Neural progenitor cell (in vitro differentiated cells): ENCODE measurements around the gene TRIM38. TPM values are rescaled to one million over a fixed set of nuclear protein-coding genes. Genes with fewer than 3 reads are reported as not detected.

Experiments
- DNase-seq: peaks from one replicate; pipeline ENCODE4 v3.0.0-alpha.2; 2016; ENCODE audit warnings: low spot score
- H2AFZ ChIP-seq: fragments of 200-600 bp; sonication (generic); replicated peaks from 2 replicates; pipeline ENCODE4 v1.6.1; 2016; ENCODE audit warnings: antibody characterized with exemption
- H3F3A ChIP-seq: fragments of 200-600 bp; sonication (generic); 2 replicates; pipeline ENCODE4 v1.6.1; 2016; ENCODE audit warnings: antibody characterized with exemption, low read depth
- H3K27ac ChIP-seq: fragments of 200-600 bp; sonication (generic); 2 replicates; pipeline ENCODE4 v1.5.1; 2016; ENCODE audit warnings: mild to moderate bottlenecking
- H3K27me3 ChIP-seq: fragments of 200-600 bp; sonication (generic); 2 replicates; pipeline ENCODE4 v1.6.1; 2016; ENCODE audit warnings: mild to moderate bottlenecking, moderate library complexity
- H3K36me3 ChIP-seq: fragments of 200-600 bp; sonication (generic); 2 replicates; pipeline ENCODE4 v1.5.1; 2016
- H3K4me1 ChIP-seq: fragments of 200-600 bp; sonication (generic); 2 replicates; pipeline ENCODE4 v1.6.1; 2016; ENCODE audit warnings: mixed run types
- H3K4me2 ChIP-seq: fragments of 200-600 bp; sonication (generic); 2 replicates; pipeline ENCODE4 v1.6.1; 2016
- H3K4me3 ChIP-seq: fragments of 200-600 bp; sonication (generic); 2 replicates; pipeline ENCODE4 v1.5.1; 2016
- H3K79me2 ChIP-seq: fragments of 200-600 bp; sonication (generic); 2 replicates; pipeline ENCODE4 v1.6.1; 2016; ENCODE audit warnings: low read depth
- H3K9ac ChIP-seq: fragments of 200-600 bp; sonication (generic); 2 replicates; pipeline ENCODE4 v1.6.1; 2016
- H3K9me3 ChIP-seq: fragments of 200-600 bp; sonication (generic); 2 replicates; pipeline ENCODE4 v1.5.1; 2016; ENCODE audit warnings: low read depth
- H4K20me1 ChIP-seq: fragments of 200-600 bp; sonication (generic); 2 replicates; pipeline ENCODE4 v1.6.1; 2016; ENCODE audit warnings: low read depth
- H3K27ac Mint-ChIP-seq: 3 replicates; pipeline ENCODE4 v1.8.0; 2021; ENCODE audit warnings: mixed read lengths
- H3K27me3 Mint-ChIP-seq: 2 replicates; pipeline ENCODE4 v1.8.0; 2022; ENCODE audit warnings: low read depth, mild to moderate bottlenecking, inconsistent platforms, moderate library complexity, mixed read lengths; ENCODE audit not compliant: insufficient read depth
- H3K36me3 Mint-ChIP-seq: 3 replicates; pipeline ENCODE4 v1.8.0; 2021; ENCODE audit warnings: mixed read lengths
- H3K4me1 Mint-ChIP-seq: 3 replicates; pipeline ENCODE4 v1.8.0; 2021; ENCODE audit warnings: mixed read lengths
- H3K4me3 Mint-ChIP-seq: 3 replicates; pipeline ENCODE4 v1.8.0; 2021; ENCODE audit warnings: mild to moderate bottlenecking, moderate library complexity, mixed read lengths
- H3K9me3 Mint-ChIP-seq: 3 replicates; pipeline ENCODE4 v1.8.0; 2020; ENCODE audit warnings: mixed read lengths
- EZH2 ChIP-seq: fragments of 200-600 bp; sonication (generic); IDR thresholded peaks from 2 replicates; pipeline ENCODE4 v1.6.1; 2017; ENCODE audit warnings: antibody characterized with exemption, mild to moderate bottlenecking, moderate library complexity
- EZH2phosphoT487 ChIP-seq: fragments of 200-600 bp; sonication (generic); IDR thresholded peaks from 2 replicates; pipeline ENCODE4 v1.6.1; 2017; ENCODE audit warnings: antibody characterized with exemption
- total RNA-seq: library from RNA; depleted of rRNA; stranded (reverse); fragments of >200 nt; gene quantifications from 2 replicates; pipeline ENCODE4 v1.2.3, GENCODE V29; 2015; ENCODE audit warnings: low replicate concordance
- TF ChIP-seq, protein P1 (sequence below): fragments of 200-600 bp; sonication (generic); IDR thresholded peaks from 2 replicates; pipeline ENCODE4 v1.5.1; 2017; ENCODE audit warnings: antibody characterized with exemption, mild to moderate bottlenecking

Gene TRIM38
- total RNA-seq, 1 donor from 2014 or later, result 0.30 TPM

DNA sequence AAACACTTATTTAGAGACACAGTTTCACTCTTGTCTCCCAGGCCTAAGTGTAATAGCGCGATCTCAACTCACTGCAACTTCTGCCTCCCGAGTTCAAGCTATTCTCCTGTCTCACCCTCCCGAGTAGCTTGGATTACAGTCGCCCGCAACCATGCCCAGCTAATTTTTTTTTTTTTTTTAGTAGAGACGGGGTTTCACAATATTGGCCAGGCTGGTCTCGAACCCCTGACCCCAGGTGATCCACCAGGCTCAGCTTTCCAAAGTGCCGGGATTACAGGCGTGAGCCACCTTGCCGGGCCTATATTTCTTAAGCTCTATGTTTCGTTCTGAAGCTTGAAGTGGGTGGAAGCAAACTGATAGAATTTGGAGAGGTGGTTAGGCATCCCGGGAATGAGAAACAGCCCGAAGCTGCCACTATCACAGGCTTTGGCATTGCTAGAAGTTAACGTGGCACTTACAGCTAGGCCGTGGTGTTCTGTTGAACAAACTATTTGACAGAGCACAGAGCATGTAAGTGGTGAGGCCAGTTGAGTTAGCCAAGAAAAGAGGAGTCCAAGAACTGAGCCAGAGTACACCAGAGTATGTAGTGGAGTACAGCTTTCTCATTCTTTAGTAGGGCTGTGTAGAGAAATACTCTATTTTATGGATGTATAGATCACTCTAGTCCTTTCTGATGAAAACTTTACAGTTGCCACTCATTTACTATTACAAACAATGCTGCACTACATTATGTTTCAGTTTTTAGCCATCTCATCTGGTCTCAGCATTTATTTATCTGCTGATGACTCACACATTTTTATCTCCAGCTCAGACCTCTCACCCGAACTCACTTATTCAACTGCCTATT, 62.7 kb downstream of the TRIM38 start:
- H2AFZ ChIP-seq, result no peak overlapping the region

DNA sequence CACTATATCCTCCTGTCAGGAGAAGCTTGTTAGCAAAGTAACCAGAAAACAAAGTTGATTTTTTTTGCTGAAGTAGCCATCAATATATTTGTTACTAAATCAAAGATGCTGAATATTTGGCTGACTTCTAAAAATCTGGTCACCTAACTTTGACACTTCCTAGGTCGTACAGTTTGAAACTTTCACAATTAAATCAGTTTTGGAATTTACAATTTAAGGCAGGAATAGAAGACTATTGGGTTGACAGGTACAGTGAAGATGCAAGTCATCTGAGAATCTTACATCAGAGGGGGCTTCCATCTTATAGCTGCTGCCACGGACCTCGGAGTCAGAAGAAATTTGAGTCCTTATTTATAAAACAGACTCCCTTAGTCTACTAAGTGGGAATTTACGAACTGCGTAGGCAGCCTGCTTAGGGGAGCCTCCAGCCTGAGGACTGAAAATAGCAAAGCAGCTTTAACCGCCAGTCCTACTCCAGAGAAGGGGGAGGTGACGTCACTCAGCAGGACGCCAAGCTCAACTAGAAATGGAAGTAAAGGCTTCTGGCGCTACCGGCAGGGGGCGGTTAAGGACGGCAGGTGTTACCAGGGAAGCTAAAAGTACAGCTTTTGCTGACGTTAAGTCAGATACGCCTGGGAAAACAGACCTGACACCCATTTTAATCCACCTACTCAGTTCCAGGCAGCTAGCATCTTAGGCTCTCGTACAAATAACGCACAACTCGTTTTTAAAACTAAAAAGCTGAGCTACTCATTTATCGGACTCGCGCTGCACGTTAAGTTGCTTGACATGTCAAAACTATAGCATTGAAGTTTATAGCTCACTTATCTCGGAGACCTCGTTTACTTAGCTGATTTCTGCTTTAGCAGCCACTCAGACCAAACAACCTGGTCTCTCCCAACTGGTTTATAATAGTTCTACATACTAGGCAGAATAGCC, 63.6 kb downstream of the TRIM38 start:
- Mint-ChIP-seq H3K4me1 (peaks cover 78% of the 10 kb centered on the region), H3K27ac (peak overlapping the region; percentile 99), H3K9me3 (no peaks in the 10 kb centered on the region)

More for the DNA sequence above, 62.7 kb downstream of the TRIM38 start:
- Mint-ChIP-seq H3K4me3 (peak overlapping the region; percentile 97), H3K36me3 (peaks cover 2% of the 10 kb centered on the region), H3K9me3 (no peaks in the 10 kb centered on the region), H3K27ac (peak overlapping the region; percentile 99), H3K27me3 (peaks cover 6% of the 10 kb centered on the region), H3K4me1 (peaks cover 72% of the 10 kb centered on the region)
- no peak for TF ChIP-seq EZH2
- TF ChIP-seq, protein P1, sequence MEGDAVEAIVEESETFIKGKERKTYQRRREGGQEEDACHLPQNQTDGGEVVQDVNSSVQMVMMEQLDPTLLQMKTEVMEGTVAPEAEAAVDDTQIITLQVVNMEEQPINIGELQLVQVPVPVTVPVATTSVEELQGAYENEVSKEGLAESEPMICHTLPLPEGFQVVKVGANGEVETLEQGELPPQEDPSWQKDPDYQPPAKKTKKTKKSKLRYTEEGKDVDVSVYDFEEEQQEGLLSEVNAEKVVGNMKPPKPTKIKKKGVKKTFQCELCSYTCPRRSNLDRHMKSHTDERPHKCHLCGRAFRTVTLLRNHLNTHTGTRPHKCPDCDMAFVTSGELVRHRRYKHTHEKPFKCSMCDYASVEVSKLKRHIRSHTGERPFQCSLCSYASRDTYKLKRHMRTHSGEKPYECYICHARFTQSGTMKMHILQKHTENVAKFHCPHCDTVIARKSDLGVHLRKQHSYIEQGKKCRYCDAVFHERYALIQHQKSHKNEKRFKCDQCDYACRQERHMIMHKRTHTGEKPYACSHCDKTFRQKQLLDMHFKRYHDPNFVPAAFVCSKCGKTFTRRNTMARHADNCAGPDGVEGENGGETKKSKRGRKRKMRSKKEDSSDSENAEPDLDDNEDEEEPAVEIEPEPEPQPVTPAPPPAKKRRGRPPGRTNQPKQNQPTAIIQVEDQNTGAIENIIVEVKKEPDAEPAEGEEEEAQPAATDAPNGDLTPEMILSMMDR, result no peak
- no peak for TF ChIP-seq EZH2phosphoT487
- DNase-seq, result no peak
- no peaks in the 10 kb centered on the region for H3K9me3 ChIP-seq
- H3K79me2 ChIP-seq, result no peaks in the 10 kb centered on the region
- H3K36me3 ChIP-seq, result no peaks in the 10 kb centered on the region
- H3K27ac ChIP-seq, result no peak overlapping the region
- H3F3A ChIP-seq, result peaks cover 76% of the 10 kb centered on the region
- H3K27me3 ChIP-seq, result no peaks in the 10 kb centered on the region
- peaks cover 7% of the 10 kb centered on the region for H4K20me1 ChIP-seq
- H3K4me2 ChIP-seq, result peak overlapping the region; percentile 84
- H3K9ac ChIP-seq, result no peak overlapping the region
- H3K4me3 ChIP-seq, result peak overlapping the region; percentile 64
- peaks cover 45% of the 10 kb centered on the region for H3K4me1 ChIP-seq

DNA sequence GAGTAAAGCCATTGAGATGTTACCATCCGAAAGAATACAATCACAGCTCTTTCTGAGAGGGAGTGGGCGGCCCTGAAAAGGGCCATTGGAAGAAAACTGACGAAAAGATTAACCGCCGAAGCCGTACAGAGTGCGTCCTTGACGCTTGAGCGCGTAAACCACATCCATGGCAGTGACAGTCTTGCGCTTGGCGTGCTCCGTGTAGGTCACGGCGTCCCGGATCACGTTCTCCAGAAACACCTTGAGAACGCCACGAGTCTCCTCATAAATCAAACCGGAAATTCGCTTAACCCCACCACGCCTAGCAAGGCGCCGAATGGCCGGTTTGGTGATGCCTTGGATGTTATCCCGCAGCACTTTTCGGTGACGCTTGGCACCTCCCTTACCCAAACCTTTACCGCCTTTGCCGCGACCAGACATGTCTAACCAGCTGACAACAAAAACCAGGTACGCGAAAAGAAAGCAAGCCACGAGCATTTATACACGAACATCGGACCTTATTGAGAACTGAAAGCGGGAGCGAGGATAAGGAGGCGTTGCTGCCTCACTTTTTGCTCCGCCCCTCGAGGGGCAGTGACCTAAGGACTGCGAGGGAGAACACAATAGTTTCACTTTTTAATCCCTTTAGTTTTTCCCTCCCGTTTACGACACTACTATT, 64.4 kb downstream of the TRIM38 start:
- no peaks in the 10 kb centered on the region for H3K9me3 ChIP-seq
- Mint-ChIP-seq H3K27me3 (peaks cover 8% of the 10 kb centered on the region), H3K27ac (peak overlapping the region; percentile 99), H3K36me3 (peaks cover 2% of the 10 kb centered on the region), H3K9me3 (no peaks in the 10 kb centered on the region), H3K4me3 (peak overlapping the region; percentile 97), H3K4me1 (peaks cover 79% of the 10 kb centered on the region)
- no peaks in the 10 kb centered on the region for H3K27me3 ChIP-seq
- peaks cover 76% of the 10 kb centered on the region for H3F3A ChIP-seq
- H3K27ac ChIP-seq, result peak overlapping the region; percentile 57
- H2AFZ ChIP-seq, result no peak overlapping the region
- peaks cover 5% of the 10 kb centered on the region for H3K79me2 ChIP-seq
- peaks cover 7% of the 10 kb centered on the region for H4K20me1 ChIP-seq
- H3K4me1 ChIP-seq, result peaks cover 51% of the 10 kb centered on the region
- DNase-seq, result peak; percentile 92
- H3K9ac ChIP-seq, result no peak overlapping the region
- H3K4me3 ChIP-seq, result peak overlapping the region; percentile 64
- peak overlapping the region; percentile 84 for H3K4me2 ChIP-seq
- H3K36me3 ChIP-seq, result no peaks in the 10 kb centered on the region
- TF ChIP-seq, protein P1, result no peak
- no peak for TF ChIP-seq EZH2

More for the DNA sequence above, 63.6 kb downstream of the TRIM38 start:
- Mint-ChIP-seq H3K4me3 (peak overlapping the region; percentile 97), H3K27me3 (peaks cover 6% of the 10 kb centered on the region), H3K36me3 (peaks cover 2% of the 10 kb centered on the region)
- Histone ChIP-seq H3K27me3 (no peaks in the 10 kb centered on the region), H3K9ac (no peak overlapping the region), H2AFZ (no peak overlapping the region), H3K4me2 (peak overlapping the region; percentile 84), H3K27ac (peak overlapping the region; percentile 57), H4K20me1 (peaks cover 7% of the 10 kb centered on the region), H3K36me3 (no peaks in the 10 kb centered on the region), H3F3A (peaks cover 76% of the 10 kb centered on the region), H3K4me1 (peaks cover 51% of the 10 kb centered on the region), H3K4me3 (peak overlapping the region; percentile 64), H3K79me2 (peaks cover 5% of the 10 kb centered on the region), H3K9me3 (no peaks in the 10 kb centered on the region)
- TF ChIP-seq EZH2phosphoT487 (no peak), EZH2 (no peak)
- TF ChIP-seq, protein P1, result peak; percentile 80
- peak; percentile 96 for DNase-seq
